Non-pigmented ciliary epithelial cell (primary cell): ENCODE data around the gene HDHD3.

Experiments
- DNase-seq: peaks from one replicate; pipeline ENCODE4 v3.0.0-alpha.2; 2010; ENCODE audit warnings: low read depth

HDHD3 gene

DNA sequence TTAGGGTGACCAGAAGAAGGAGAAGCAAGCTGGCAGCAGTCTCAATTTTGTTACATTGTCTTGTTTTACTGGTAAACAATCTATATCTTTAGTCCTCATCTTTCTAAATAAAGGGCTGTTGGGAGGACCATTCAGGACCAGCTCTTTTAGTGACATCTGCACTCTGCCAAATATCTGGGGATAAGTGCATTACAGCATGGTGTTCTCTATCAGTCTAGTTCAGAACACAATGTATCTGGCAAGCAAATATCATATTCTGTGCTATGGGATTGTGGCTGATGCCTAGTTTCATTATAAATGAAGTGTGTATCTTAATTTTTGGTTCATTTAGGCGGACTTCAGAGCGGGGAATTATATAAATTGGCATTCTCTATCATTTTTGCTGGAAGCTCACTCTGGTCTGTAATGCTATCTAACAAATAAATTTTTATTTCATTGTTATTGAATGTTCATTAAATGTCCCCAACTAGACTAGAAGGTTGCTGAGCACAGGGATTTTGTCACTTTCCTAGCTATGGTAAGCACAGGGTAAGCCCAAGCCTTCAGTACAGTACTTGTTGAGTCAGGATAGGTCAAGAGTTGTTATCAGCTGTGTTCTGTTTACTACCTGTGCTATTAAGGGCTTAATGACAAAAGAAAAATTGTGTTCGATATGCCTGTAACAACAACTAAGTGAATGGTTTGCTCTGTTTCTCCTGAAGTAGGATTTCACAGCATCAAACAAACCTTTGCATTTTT, 48.6 kb downstream of the HDHD3 start:
- no peak for DNase-seq

DNA sequence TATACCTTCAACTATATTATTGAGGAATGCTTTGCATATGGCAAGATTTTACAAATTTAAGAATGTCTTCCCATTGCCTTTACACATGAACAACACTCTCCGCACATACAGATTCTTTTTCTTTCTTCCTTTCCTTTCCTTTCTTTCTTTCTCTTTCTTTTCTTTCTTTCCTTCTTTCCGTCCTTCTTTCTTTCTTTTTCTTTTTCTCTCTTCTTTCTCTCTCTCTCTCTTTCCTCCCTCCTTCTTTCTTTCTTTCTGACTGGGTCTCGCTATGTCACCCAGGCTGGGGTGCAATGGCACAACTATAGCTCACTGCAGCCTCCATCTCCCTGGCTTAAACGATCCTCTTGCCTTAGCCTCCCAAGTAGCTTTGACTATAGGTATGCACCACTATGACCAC, 50.6 kb downstream of the HDHD3 start:
- no peak for DNase-seq
